Motor neuron (in vitro differentiated cells): ENCODE results near the gene CERK. TPM values are rescaled to one million over a fixed set of nuclear protein-coding genes. Genes with fewer than 3 reads are reported as not detected.

Experiments
- ATAC-seq, 8 experiments: fragments of 200-7000 bp; cut with Tn5 transposase; replicated peaks in 6 of 8; 2 replicates each; pipeline ENCODE4 v1.8.0; 2021; ENCODE audit warnings: mild to moderate bottlenecking in 8 of 8, moderate library complexity in 8 of 8
- H3K27ac ChIP-seq, 2 donors: fragments of 250-450 bp; sonication (Bioruptor Pico); 2 replicates each; pipeline ENCODE4 v1.9.0; 2021; ENCODE audit warnings: antibody characterized with exemption in 2 of 2, mild to moderate bottlenecking in 2 of 2, moderate library complexity in 1 of 2
- H3K4me1 ChIP-seq, 2 donors: fragments of 250-450 bp; sonication (Bioruptor Pico); replicated peaks in 1 of 2; 2 replicates each; pipeline ENCODE4 v1.6.1; 2021; ENCODE audit warnings: antibody characterized with exemption in 2 of 2, mild to moderate bottlenecking in 2 of 2, moderate library complexity in 1 of 2
- H3K4me3 ChIP-seq, 5 donors: fragments of 250-450 bp; sonication (Bioruptor Pico); 2 replicates each; pipeline ENCODE4 v1.9.0; 2021; ENCODE audit warnings: antibody characterized with exemption in 5 of 5, mild to moderate bottlenecking in 5 of 5, moderate library complexity in 4 of 5
- WGBS, 10 experiments: fragments of 450-650 bp; shearing (Covaris generic); methylation state at CpG; one replicate each; pipeline ENCODE4 v1.0.0; 2022; 5-methylcytosine and 5-hydroxymethylcytosine counted together
- in situ Hi-C, 9 experiments: fragments of 400-800 bp; cut with MboI; loops; one replicate each; pipeline ENCODE4 v1.15.0; 2021; ENCODE audit warnings: low sequenced_read_pairs in 9 of 9, low pct_unique_long_range_greater_than_20kb in 2 of 9; ENCODE audit not compliant: unreplicated experiment in 9 of 9
- total RNA-seq, 8 experiments: library from RNA; unstranded; fragments of 300-600 nt; gene quantifications; 2 replicates each; pipeline versions ENCODE4 v1.2.3 to v1.2.4, GENCODE V29; 2022

Gene CERK
- total RNA-seq, 8 experiments from 2014 or later = 15.7 to 136 (median 58.0) TPM

GRCh38 chr22:46673662-46674236, 64.3 kb downstream of the CERK start:
- WGBS, 10 experiments = 87 to 93% methylated on average over 5 to 9 of the region's 32 CpGs; no CpG with 5 or more reads in 8 of the 10 experiments
- H3K27ac ChIP-seq = no peak overlapping the region
- no peak for ATAC-seq
- in situ Hi-C loops = no loop called here
- no peaks in the 10 kb centered on the region for H3K4me1 ChIP-seq
- no peak overlapping the region for H3K4me3 ChIP-seq

GRCh38 chr22:46673205-46673604, 64.8 kb downstream of the CERK start:
- Histone ChIP-seq H3K4me1 (no peaks in the 10 kb centered on the region), H3K27ac (no peak overlapping the region), H3K4me3 (no peak overlapping the region)
- in situ Hi-C loops = no loop called here
- ATAC-seq = peak in 3 of 8 experiments; percentile 33 to 45 (median 43)
- 34% methylated on average over 3 of the region's 10 CpGs; no CpG with 5 or more reads in 9 of the 10 experiments for WGBS, 10 experiments

GRCh38 chr22:46672731-46673130, 65.3 kb downstream of the CERK start:
- peak in 5 of 8 experiments; percentile 11 to 97 (median 82) for ATAC-seq
- whole genome bisulfite sequencing, 10 experiments = 40 to 100% (median 93%) methylated on average over 1 to 12 of the region's 18 CpGs; no CpG with 5 or more reads in 6 of the 10 experiments
- in situ Hi-C loops = no loop called here
- H3K4me1 ChIP-seq = no peaks in the 10 kb centered on the region
- no peak overlapping the region for H3K27ac ChIP-seq
- H3K4me3 ChIP-seq = no peak overlapping the region

- no peak overlapping the region for H3K4me3 ChIP-seq
- in situ Hi-C loops = no loop called here
- 80 to 100% methylated on average over 1 of the region's 17 CpGs; no CpG with 5 or more reads in 8 of the 10 experiments for WGBS, 10 experiments
- no peak overlapping the region for H3K27ac ChIP-seq
- H3K4me1 ChIP-seq = no peaks in the 10 kb centered on the region
- ATAC-seq = peak in 3 of 8 experiments; percentile 13 to 24 (median 20)
Observed at GRCh38 chr22:46671824-46672432, 66.1 kb downstream of the CERK start.

- Histone ChIP-seq H3K4me1 (no peaks in the 10 kb centered on the region), H3K27ac (no peak overlapping the region), H3K4me3 (no peak overlapping the region)
- 70 to 100% (median 93%) methylated on average over 1 to 9 of the region's 9 CpGs; no CpG with 5 or more reads in 6 of the 10 experiments for WGBS, 10 experiments
- in situ Hi-C loops = no loop called here
- no peak for ATAC-seq
Observed at GRCh38 chr22:46669201-46669600, 68.9 kb downstream of the CERK start.

GRCh38 chr22:46668116-46668515, 69.9 kb downstream of the CERK start:
- in situ Hi-C loops = no loop called here
- H3K4me3 ChIP-seq = no peak overlapping the region
- H3K27ac ChIP-seq = no peak overlapping the region
- H3K4me1 ChIP-seq = no peaks in the 10 kb centered on the region
- WGBS, 10 experiments = 67 to 92% methylated on average over 2 to 3 of the region's 24 CpGs; no CpG with 5 or more reads in 8 of the 10 experiments
- ATAC-seq = no peak

- Histone ChIP-seq H3K27ac (no peak overlapping the region), H3K4me3 (no peak overlapping the region), H3K4me1 (no peaks in the 10 kb centered on the region)
- 70 to 100% (median 100%) methylated on average over 2 to 4 of the region's 10 CpGs; no CpG with 5 or more reads in 4 of the 10 experiments for WGBS, 10 experiments
- in situ Hi-C loops = no loop called here
- ATAC-seq = no peak
Observed at GRCh38 chr22:46667245-46667623, 70.8 kb downstream of the CERK start.

GRCh38 chr22:46666577-46667244, 71.3 kb downstream of the CERK start:
- peak in 1 of 8 experiments; percentile 34 for ATAC-seq
- Histone ChIP-seq H3K27ac (no peak overlapping the region), H3K4me3 (no peak overlapping the region), H3K4me1 (no peaks in the 10 kb centered on the region)
- in situ Hi-C loops = no loop called here
- WGBS, 10 experiments = 75 to 100% (median 80%) methylated on average over 2 to 3 of the region's 17 CpGs; no CpG with 5 or more reads in 7 of the 10 experiments

- no peak overlapping the region for H3K4me3 ChIP-seq
- 100% methylated on average over 2 of the region's 18 CpGs; no CpG with 5 or more reads in 9 of the 10 experiments for WGBS, 10 experiments
- in situ Hi-C loops = no loop called here
- H3K27ac ChIP-seq = no peak overlapping the region
- no peak for ATAC-seq
- H3K4me1 ChIP-seq = no peaks in the 10 kb centered on the region
Observed at GRCh38 chr22:46665751-46666280, 72.2 kb downstream of the CERK start.

GRCh38 chr22:46665151-46665695, 72.8 kb downstream of the CERK start:
- no peak overlapping the region for H3K27ac ChIP-seq
- WGBS, 10 experiments = 100% methylated on average over 2 of the region's 21 CpGs; no CpG with 5 or more reads in 8 of the 10 experiments
- no peak for ATAC-seq
- no peak overlapping the region for H3K4me3 ChIP-seq
- in situ Hi-C loops = no loop called here
- H3K4me1 ChIP-seq = no peaks in the 10 kb centered on the region

- no peak for ATAC-seq
- WGBS, 10 experiments = 60 to 100% (median 90%) methylated on average over 1 to 2 of the region's 13 CpGs; no CpG with 5 or more reads in 7 of the 10 experiments
- in situ Hi-C loops = no loop called here
- H3K4me3 ChIP-seq = no peak overlapping the region
- no peaks in the 10 kb centered on the region for H3K4me1 ChIP-seq
- no peak overlapping the region for H3K27ac ChIP-seq
Observed at GRCh38 chr22:46664301-46664855, 73.7 kb downstream of the CERK start.

- H3K4me1 ChIP-seq = no peaks in the 10 kb centered on the region
- WGBS, 10 experiments = 63 to 100% (median 87%) methylated on average over 1 to 6 of the region's 28 CpGs; no CpG with 5 or more reads in 5 of the 10 experiments
- in situ Hi-C loops = no loop called here
Observed at GRCh38 chr22:46663436-46664100, 74.5 kb downstream of the CERK start.

More at GRCh38 chr22:46663436-46664100, 74.5 kb downstream of the CERK start:
- no peak for ATAC-seq
- Histone ChIP-seq H3K4me3 (no peak overlapping the region), H3K27ac (no peak overlapping the region)
